ENCODE results near the gene BDKRB1.
"Not testable (repeated sequence)": the region's sequence is repeated elsewhere in the genome, so short reads cannot be mapped to it uniquely, and the experiment has no call there.

The BDKRB1 gene

DNA sequence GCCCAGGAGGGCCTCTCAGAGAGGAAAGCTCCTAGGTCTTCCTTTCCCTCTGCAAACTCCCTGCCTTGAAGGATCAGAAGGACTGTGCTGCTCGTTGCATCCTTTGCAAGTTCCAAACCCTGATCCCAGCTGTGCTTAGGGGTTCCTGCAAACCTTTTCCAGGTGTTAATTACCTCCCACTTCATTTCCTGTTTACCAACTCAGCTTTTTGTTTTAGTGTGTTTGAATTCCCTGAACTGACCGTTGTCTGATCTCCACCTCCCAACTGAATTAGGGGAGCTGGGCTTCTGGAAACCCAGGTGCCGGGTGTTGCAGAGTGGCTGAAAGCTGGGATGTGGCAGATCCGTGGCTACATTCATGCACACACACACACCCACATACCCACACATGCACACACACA is 20.6 kb upstream of the BDKRB1 start:
- no peak for ATAC-seq

GRCh38 chr14:96237641-96238040 is 18.4 kb upstream of the BDKRB1 start:
- no peak for ATAC-seq

DNA sequence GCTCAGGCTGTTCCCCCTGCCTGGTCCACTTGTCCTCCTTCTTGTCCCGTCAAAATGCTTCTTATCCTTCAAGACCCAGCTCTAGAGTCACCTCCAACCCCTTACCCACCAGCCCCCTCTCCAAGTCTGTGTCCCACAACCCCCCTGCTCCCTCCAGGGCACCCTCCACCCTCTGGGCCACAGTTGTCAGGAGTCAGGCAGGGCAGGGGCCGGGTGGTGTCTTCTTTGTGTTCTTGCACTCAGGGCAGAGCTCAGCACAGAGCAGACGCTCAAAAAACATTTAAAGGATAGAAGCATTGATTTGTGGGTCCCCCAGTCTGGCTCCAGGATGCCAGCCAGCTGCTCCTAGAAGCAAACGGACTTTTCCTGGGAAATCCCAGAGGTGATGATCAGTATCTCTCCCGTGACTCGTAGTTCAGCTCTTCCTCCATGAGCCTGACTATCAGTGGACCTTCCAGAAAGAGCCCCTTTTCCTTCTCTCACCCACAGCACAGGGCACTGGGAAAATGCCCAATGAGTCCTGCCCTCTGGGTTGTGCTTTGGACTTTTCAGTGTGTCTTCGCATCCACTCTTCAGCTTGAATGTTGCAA is 17.2 kb upstream of the BDKRB1 start:
- ATAC-seq: no peak

GRCh38 chr14:96239711-96240141 is 16.3 kb upstream of the BDKRB1 start:
- ATAC-seq: no peak

DNA sequence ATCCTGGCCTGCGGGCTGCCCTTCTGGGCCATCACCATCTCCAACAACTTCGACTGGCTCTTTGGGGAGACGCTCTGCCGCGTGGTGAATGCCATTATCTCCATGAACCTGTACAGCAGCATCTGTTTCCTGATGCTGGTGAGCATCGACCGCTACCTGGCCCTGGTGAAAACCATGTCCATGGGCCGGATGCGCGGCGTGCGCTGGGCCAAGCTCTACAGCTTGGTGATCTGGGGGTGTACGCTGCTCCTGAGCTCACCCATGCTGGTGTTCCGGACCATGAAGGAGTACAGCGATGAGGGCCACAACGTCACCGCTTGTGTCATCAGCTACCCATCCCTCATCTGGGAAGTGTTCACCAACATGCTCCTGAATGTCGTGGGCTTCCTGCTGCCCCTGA is 15.4 kb upstream of the BDKRB1 start:
- no peak for ATAC-seq

DNA sequence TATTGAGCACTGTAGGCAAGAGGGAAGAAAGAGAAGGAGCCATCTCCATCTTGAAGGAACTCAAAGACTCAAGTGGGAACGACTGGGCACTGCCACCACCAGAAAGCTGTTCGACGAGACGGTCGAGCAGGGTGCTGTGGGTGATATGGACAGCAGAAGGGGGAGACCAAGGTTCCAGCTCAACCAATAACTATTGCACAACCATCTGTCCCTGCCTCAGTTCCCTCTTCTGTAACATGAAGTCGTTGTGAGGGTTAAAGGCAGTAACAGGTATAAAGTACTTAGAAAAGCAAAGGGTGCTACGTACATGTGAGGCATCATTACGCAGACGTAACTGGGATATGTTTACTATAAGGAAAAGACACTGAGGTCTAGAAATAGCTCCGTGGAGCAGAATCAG is 13.9 kb upstream of the BDKRB1 start:
- no peak for ATAC-seq

GRCh38 chr14:96243785-96244184 is 12.2 kb upstream of the BDKRB1 start:
- no peak for ATAC-seq

GRCh38 chr14:96245074-96245473 is 10.9 kb upstream of the BDKRB1 start:
- not testable (repeated sequence) for ATAC-seq

DNA sequence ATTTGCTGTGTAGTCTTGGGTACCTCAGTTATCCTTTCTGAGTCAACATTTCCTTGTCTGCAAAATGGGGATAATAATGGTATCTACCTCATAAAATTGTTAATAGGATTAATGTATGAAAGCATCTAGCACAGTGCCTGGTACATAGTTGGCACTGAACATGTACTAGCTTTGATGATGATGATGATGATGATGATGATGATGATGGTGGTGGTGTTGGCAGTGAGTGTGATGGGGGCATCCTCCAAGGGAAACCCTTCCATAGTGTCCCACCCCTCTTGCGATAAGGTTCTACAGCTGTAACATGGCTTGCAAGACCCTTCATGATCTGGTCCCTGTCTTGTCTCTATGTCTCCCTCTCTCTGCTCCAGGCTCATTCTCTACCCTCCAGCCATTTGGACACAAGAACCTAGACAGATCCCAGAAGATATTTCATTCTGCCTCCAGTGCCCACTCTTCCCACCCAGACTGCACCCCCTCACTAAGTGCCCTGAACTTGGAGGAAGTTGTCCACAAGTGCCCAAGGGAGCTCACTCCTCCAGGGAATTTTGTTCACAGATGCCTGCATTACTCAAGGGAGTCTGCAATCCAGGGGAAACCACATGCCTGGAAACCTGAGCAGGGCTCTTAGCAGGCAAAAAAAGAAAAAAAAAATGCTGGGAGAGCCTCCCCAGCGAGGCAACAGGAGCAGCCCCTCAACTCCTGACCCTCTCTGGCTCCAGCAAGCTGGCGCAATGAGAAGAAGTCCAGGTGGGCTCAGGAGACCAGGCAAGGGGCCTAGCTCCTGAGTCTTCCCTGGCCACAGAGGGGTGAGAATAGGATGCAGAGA is 10.1 kb upstream of the BDKRB1 start:
- no peak for ATAC-seq

GRCh38 chr14:96246539-96246847 is 9.5 kb upstream of the BDKRB1 start:
- no peak for ATAC-seq

DNA sequence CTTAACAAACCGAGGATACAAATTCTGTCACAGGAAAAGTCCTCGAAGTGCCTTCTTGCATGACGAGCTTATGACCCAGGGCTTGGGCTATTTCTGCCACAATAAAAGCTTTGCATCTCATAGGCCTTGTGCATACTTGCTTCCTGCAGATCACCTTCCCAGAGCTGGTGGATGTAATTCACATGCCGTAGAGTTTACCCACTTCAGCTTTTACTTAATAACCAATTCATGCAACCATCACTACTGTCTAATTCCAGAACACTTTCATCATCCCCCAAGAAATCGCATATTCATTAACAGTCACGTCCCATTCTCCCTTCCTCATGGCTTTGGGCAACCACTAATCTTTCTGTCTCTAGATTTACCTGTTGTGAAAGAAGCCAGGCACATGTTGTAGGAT is 9.0 kb upstream of the BDKRB1 start:
- ATAC-seq: no peak

- ATAC-seq: no peak
Observed at GRCh38 chr14:96249029-96249428, 7.0 kb upstream of the BDKRB1 start.

- ATAC-seq: no peak
Observed at GRCh38 chr14:96250485-96250884, 5.5 kb upstream of the BDKRB1 start.

GRCh38 chr14:96251656-96252155 is 4.3 kb upstream of the BDKRB1 start:
- ATAC-seq: no peak

DNA sequence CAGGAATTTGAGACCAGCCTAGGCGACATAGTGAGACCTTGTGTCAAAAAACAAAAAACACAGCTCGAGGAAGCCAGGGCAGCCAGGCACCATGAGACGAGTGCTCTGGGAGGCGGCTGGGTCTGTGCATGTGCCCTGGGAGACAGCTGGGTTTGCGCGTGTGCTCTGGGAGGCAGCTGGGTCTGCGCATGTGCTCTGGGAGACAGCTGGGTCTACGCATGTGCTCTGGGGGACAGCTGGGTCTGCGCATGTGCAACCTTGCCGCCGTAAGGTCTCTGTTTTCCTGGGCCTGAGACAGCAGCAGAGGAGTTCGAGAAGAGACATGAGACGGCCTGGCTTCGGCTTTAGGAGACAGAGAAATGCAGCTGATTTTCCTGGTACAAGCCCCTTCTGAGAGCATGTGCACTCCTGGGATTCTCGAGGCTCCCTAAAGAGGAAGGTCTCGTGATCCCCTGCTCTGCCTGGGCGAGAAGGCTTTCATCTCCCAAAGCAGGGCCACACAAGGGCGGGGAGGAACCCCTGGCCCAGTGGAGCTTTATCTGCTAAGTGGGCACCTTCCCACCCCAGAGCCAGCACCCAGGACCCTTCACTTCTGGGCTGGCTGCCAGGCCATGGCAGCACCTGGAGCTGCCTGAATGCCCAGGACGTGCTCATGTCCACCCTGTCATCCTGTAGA is 3.5 kb upstream of the BDKRB1 start:
- no peak for ATAC-seq

DNA sequence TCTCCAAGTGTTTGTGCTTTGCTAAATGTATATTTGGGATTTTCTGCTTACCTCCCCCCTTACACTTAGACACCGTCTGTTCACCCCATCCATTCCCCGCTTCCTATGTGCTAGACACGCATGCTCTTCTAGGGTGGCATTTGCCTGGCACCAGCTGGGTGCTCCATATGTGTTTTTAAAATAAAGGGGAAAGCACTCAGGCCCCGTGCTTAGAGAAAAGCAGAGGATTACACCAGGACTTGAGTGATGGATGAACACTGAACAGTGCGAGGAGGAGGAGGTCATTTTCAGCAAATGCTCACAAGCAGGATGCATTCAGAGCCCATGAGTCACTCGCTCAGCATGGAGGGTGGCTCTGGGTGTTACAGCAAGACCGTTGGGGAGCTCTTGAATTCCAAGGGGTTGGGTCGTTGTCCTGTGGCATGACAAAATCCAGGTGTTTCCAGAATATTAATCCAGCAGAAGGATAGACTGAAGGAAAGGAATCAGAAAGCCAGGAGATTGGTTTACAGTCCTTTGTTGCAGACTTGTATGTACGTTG is 2.9 kb upstream of the BDKRB1 start:
- ATAC-seq: no peak

- no peak for ATAC-seq
Observed at GRCh38 chr14:96254687-96255086, 1.3 kb upstream of the BDKRB1 start.

DNA sequence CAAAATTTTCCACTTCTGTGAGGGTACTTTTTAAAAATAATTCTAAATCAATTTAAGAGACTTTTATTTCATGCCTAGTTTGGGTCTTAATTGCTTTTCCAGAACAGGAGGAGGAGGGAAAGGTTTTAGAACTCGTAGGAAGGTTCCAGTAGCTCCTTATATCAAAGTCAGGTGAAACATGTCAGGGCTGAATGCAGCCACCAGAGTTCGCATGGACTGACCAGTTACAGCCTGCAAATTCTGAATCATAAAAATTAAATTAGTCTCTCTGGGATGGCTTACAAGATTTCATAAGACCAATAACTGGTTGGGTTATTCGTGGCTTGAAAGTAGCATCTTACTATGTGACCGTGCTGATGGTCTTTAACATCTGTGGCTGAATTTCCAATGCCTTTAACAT is 397 bp downstream of the BDKRB1 start:
- no peak for ATAC-seq

DNA sequence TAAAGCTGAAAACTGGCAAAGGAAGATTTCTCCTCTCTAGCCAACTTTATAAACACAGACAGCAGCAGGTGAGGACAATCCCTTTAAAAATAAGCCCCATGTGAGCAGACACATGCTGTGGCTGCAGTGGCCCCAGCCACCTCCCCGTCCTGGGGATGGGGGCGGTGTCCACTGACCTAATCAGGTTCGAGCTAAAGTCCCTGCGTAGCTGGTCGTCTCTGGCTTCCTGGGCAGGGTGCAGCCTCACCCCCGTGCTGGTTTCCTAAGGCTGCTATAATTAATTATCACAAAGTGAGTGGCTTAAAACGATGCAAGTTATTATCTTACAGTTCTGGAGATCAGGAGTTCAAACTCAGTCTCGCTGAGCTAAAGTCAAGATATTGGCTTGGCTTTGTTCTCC is 1.0 kb downstream of the BDKRB1 start:
- ATAC-seq: no peak

- ATAC-seq: no peak
Observed at GRCh38 chr14:96257900-96258299, 1.9 kb downstream of the BDKRB1 start.

- no peak for ATAC-seq
Observed at GRCh38 chr14:96260341-96260821, 4.4 kb downstream of the BDKRB1 start.

DNA sequence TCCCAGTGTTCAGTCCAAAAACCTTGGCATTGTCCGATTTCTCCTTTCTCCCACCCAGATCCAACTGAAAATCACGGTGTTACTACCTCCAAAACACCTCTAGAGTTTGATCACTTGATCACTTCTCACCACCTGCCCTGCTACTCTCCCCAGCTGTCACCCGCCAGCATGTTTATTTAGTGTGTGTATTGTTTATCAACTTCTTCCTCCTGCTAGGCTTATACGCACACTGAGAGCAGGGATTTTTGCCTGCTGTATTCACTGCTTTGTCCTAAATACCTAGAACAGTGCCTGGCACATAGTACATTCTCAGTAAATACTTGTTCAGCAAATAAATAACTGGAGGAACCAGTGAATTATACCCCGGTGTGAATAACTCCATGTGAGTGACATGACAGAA is 5.0 kb downstream of the BDKRB1 start:
- ATAC-seq: no peak
